Endothelial cell of coronary artery (primary cell): ENCODE results near the gene ANKRD60. TPM values are rescaled to one million over a fixed set of nuclear protein-coding genes. Genes with fewer than 3 reads are reported as not detected.

Experiments
- total RNA-seq: library from RNA; depleted of rRNA; stranded (reverse); fragments of >200 nt; gene quantifications from 2 replicates; pipeline ENCODE4 v1.2.3, GENCODE V29; 2014

Gene ANKRD60
- not detected in 2 replicates for total RNA-seq

GRCh38 chr20:58228484-58229197 is at the start of gene ANKRD60:
Gene ANKRD60 (minus strand): TSS chr20:58228653. CDS start chr20:58228653, 0 bp downstream.

Other genes starting within 250 kb of the ANKRD60 start
- gene RAB22A, start 81.1 kb upstream of the ANKRD60 start, total RNA-seq, result 10.2 and 11.7 TPM in 2 replicates
- 9.7 and 22.5 TPM in 2 replicates for gene VAPB, start 160.6 kb upstream of the ANKRD60 start, total RNA-seq